Measurements from ENCODE around the gene PLEKHA1.

PLEKHA1 gene

GRCh38 chr10:122354383-122354782 lies 20.1 kb upstream of the PLEKHA1 start:
- no peaks in the 10 kb centered on the region for H3K4me1 Mint-ChIP-seq (ENCODE audit: low read depth)
- no peaks in the 10 kb centered on the region for H3K9me3 Mint-ChIP-seq
- H3K27me3 Mint-ChIP-seq (ENCODE audit: low read depth), result peaks cover 13% of the 10 kb centered on the region
- H3K27ac Mint-ChIP-seq, result no peak overlapping the region
- H3K36me3 Mint-ChIP-seq (ENCODE audit: low read depth), result no peaks in the 10 kb centered on the region
- H3K4me3 Mint-ChIP-seq, result no peak overlapping the region
- no peak for DNase-seq (ENCODE audit: low spot score)

GRCh38 chr10:122357685-122358084 lies 16.8 kb upstream of the PLEKHA1 start:
- H3K4me1 Mint-ChIP-seq (ENCODE audit: low read depth), result no peaks in the 10 kb centered on the region
- H3K4me3 Mint-ChIP-seq, result no peak overlapping the region
- peaks cover 9% of the 10 kb centered on the region for H3K27me3 Mint-ChIP-seq (ENCODE audit: low read depth)
- no peaks in the 10 kb centered on the region for H3K36me3 Mint-ChIP-seq (ENCODE audit: low read depth)
- no peaks in the 10 kb centered on the region for H3K9me3 Mint-ChIP-seq
- no peak overlapping the region for H3K27ac Mint-ChIP-seq
- no peak for DNase-seq (ENCODE audit: low spot score)

GRCh38 chr10:122359621-122360020 lies 14.9 kb upstream of the PLEKHA1 start:
- no peaks in the 10 kb centered on the region for H3K9me3 Mint-ChIP-seq
- no peak for DNase-seq (ENCODE audit: low spot score)
- no peak overlapping the region for H3K27ac Mint-ChIP-seq

GRCh38 chr10:122361046-122361445 lies 13.5 kb upstream of the PLEKHA1 start:
- Mint-ChIP-seq H3K9me3 (no peaks in the 10 kb centered on the region), H3K27me3 (ENCODE audit: low read depth) (peaks cover 20% of the 10 kb centered on the region), H3K4me3 (no peak overlapping the region), H3K27ac (no peak overlapping the region), H3K36me3 (ENCODE audit: low read depth) (no peaks in the 10 kb centered on the region), H3K4me1 (ENCODE audit: low read depth) (no peaks in the 10 kb centered on the region)
- no peak for DNase-seq (ENCODE audit: low spot score)

More at GRCh38 chr10:122359621-122360020, 14.9 kb upstream of the PLEKHA1 start:
- Mint-ChIP-seq H3K27me3 (ENCODE audit: low read depth) (peaks cover 14% of the 10 kb centered on the region), H3K4me3 (no peak overlapping the region), H3K4me1 (ENCODE audit: low read depth) (no peaks in the 10 kb centered on the region), H3K36me3 (ENCODE audit: low read depth) (no peaks in the 10 kb centered on the region)

- no peak overlapping the region for H3K27ac Mint-ChIP-seq
- no peak overlapping the region for H3K4me3 Mint-ChIP-seq
- no peaks in the 10 kb centered on the region for H3K9me3 Mint-ChIP-seq
- peaks cover 25% of the 10 kb centered on the region for H3K27me3 Mint-ChIP-seq (ENCODE audit: low read depth)
- H3K36me3 Mint-ChIP-seq (ENCODE audit: low read depth), result no peaks in the 10 kb centered on the region
- no peaks in the 10 kb centered on the region for H3K4me1 Mint-ChIP-seq (ENCODE audit: low read depth)
- DNase-seq (ENCODE audit: low spot score), result no peak
Measured at GRCh38 chr10:122362031-122362592, 12.4 kb upstream of the PLEKHA1 start.

GRCh38 chr10:122362621-122363020 lies 11.9 kb upstream of the PLEKHA1 start:
- Mint-ChIP-seq H3K27me3 (ENCODE audit: low read depth) (peaks cover 28% of the 10 kb centered on the region), H3K9me3 (no peaks in the 10 kb centered on the region), H3K4me3 (no peak overlapping the region), H3K36me3 (ENCODE audit: low read depth) (no peaks in the 10 kb centered on the region), H3K27ac (no peak overlapping the region), H3K4me1 (ENCODE audit: low read depth) (no peaks in the 10 kb centered on the region)
- no peak for DNase-seq (ENCODE audit: low spot score)

- Mint-ChIP-seq H3K4me3 (no peak overlapping the region), H3K9me3 (no peaks in the 10 kb centered on the region), H3K27me3 (ENCODE audit: low read depth) (peaks cover 33% of the 10 kb centered on the region), H3K4me1 (ENCODE audit: low read depth) (no peaks in the 10 kb centered on the region), H3K27ac (no peak overlapping the region), H3K36me3 (ENCODE audit: low read depth) (no peaks in the 10 kb centered on the region)
- DNase-seq (ENCODE audit: low spot score), result no peak
Measured at GRCh38 chr10:122363311-122363710, 11.2 kb upstream of the PLEKHA1 start.

- no peak overlapping the region for H3K27ac Mint-ChIP-seq
- no peaks in the 10 kb centered on the region for H3K9me3 Mint-ChIP-seq
- H3K4me3 Mint-ChIP-seq, result no peak overlapping the region
- DNase-seq (ENCODE audit: low spot score), result no peak
- peaks cover 34% of the 10 kb centered on the region for H3K27me3 Mint-ChIP-seq (ENCODE audit: low read depth)
- H3K36me3 Mint-ChIP-seq (ENCODE audit: low read depth), result no peaks in the 10 kb centered on the region
- H3K4me1 Mint-ChIP-seq (ENCODE audit: low read depth), result no peaks in the 10 kb centered on the region
Measured at GRCh38 chr10:122363722-122364463, 10.6 kb upstream of the PLEKHA1 start.

- H3K27ac Mint-ChIP-seq, result no peak overlapping the region
- no peaks in the 10 kb centered on the region for H3K9me3 Mint-ChIP-seq
- H3K4me3 Mint-ChIP-seq, result no peak overlapping the region
- H3K27me3 Mint-ChIP-seq (ENCODE audit: low read depth), result peaks cover 56% of the 10 kb centered on the region
- no peaks in the 10 kb centered on the region for H3K36me3 Mint-ChIP-seq (ENCODE audit: low read depth)
- no peaks in the 10 kb centered on the region for H3K4me1 Mint-ChIP-seq (ENCODE audit: low read depth)
- no peak for DNase-seq (ENCODE audit: low spot score)
Measured at GRCh38 chr10:122368502-122369254, 5.8 kb upstream of the PLEKHA1 start.

GRCh38 chr10:122373108-122373507 lies 1.4 kb upstream of the PLEKHA1 start:
- Mint-ChIP-seq H3K27me3 (ENCODE audit: low read depth) (peaks cover 62% of the 10 kb centered on the region), H3K36me3 (ENCODE audit: low read depth) (no peaks in the 10 kb centered on the region), H3K4me3 (peak overlapping the region; percentile 79), H3K27ac (no peak overlapping the region), H3K4me1 (ENCODE audit: low read depth) (peaks cover 19% of the 10 kb centered on the region), H3K9me3 (no peaks in the 10 kb centered on the region)
- DNase-seq (ENCODE audit: low spot score), result no peak

- Mint-ChIP-seq H3K27me3 (ENCODE audit: low read depth) (peaks cover 61% of the 10 kb centered on the region), H3K4me1 (ENCODE audit: low read depth) (peaks cover 20% of the 10 kb centered on the region), H3K4me3 (peak overlapping the region; percentile 79), H3K27ac (no peak overlapping the region), H3K9me3 (no peaks in the 10 kb centered on the region), H3K36me3 (ENCODE audit: low read depth) (no peaks in the 10 kb centered on the region)
- DNase-seq (ENCODE audit: low spot score), result no peak
Measured at GRCh38 chr10:122373721-122374120, 787 bp upstream of the PLEKHA1 start.

- Mint-ChIP-seq H3K36me3 (ENCODE audit: low read depth) (peaks cover under 1% of the 10 kb centered on the region), H3K4me3 (peak overlapping the region; percentile 87), H3K4me1 (ENCODE audit: low read depth) (peaks cover 28% of the 10 kb centered on the region), H3K27ac (peak overlapping the region; percentile 86), H3K27me3 (ENCODE audit: low read depth) (peaks cover 68% of the 10 kb centered on the region), H3K9me3 (no peaks in the 10 kb centered on the region)
- peak; percentile 75 for DNase-seq (ENCODE audit: low spot score)
Measured at GRCh38 chr10:122374859-122375678, 561 bp downstream of the PLEKHA1 start.

- no peak for DNase-seq (ENCODE audit: low spot score)
- peaks cover 70% of the 10 kb centered on the region for H3K27me3 Mint-ChIP-seq (ENCODE audit: low read depth)
- H3K9me3 Mint-ChIP-seq, result no peaks in the 10 kb centered on the region
- H3K27ac Mint-ChIP-seq, result peak overlapping the region; percentile 86
- peak overlapping the region; percentile 87 for H3K4me3 Mint-ChIP-seq
- peaks cover 29% of the 10 kb centered on the region for H3K4me1 Mint-ChIP-seq (ENCODE audit: low read depth)
- peaks cover 1% of the 10 kb centered on the region for H3K36me3 Mint-ChIP-seq (ENCODE audit: low read depth)
Measured at GRCh38 chr10:122375679-122376160, 1.2 kb downstream of the PLEKHA1 start.

Data from T-helper 2 cell treated with Interferon-gamma antibody and Interleukin-4, amounts not matched to agents 5 μg/mL and 100 μg/mL, for 36 hours (primary cell).